ENCODE data around the gene RNF130. TPM values are rescaled to one million over a fixed set of nuclear protein-coding genes. Genes with fewer than 3 reads are reported as not detected.

The RNF130 gene
- total RNA-seq, 1 experiment from 2014 or later = 31.8 TPM

- DNase-seq (ENCODE audit: unreplicated experiment) = no peak
- ChIA-PET POLR2A (interaction anchor here (1.3 kb wide), 1 partner anchor 9 kb away, joined by 4 read pairs; no protein-coding TSS in a partner anchor), CTCF (interaction anchor here (0.6 kb wide), 1 partner anchor 407 kb away, joined by 3 read pairs; no protein-coding TSS in a partner anchor)
- Mint-ChIP-seq H3K4me1 (ENCODE audit: insufficient read depth, unreplicated experiment) (peaks cover 9% of the 10 kb centered on the region), H3K4me3 (ENCODE audit: unreplicated experiment) (no peak overlapping the region), H3K27me3 (ENCODE audit: insufficient read depth, unreplicated experiment) (no peaks in the 10 kb centered on the region), H3K36me3 (ENCODE audit: insufficient read depth, unreplicated experiment) (no peaks in the 10 kb centered on the region), H3K27ac (ENCODE audit: low read depth, unreplicated experiment) (no peak overlapping the region), H3K9me3 (ENCODE audit: unreplicated experiment) (no peaks in the 10 kb centered on the region)
- intact Hi-C loops (cut with micrococcal nuclease) = no loop called here
- BruUV-seq (replicated peaks) = no TSS peak
- no peak for TF ChIP-seq CTCF (IDR thresholded peaks at IDR 0.05; ENCODE audit: unreplicated experiment)
These were observed 12.2 kb downstream of the RNF130 start for GRCh38 chr5:180059326-180059725.

GRCh38 chr5:180056153-180056552, 15.4 kb downstream of the RNF130 start:
- CTCF ChIA-PET = no interaction called here

GRCh38 chr5:180054226-180054625, 17.3 kb downstream of the RNF130 start:
- POLR2A ChIA-PET = interaction anchor here (0.6 kb wide), 1 partner anchor 431 kb away, joined by 4 read pairs; no protein-coding TSS in a partner anchor

More at GRCh38 chr5:180056153-180056552, 15.4 kb downstream of the RNF130 start:
- Mint-ChIP-seq H3K4me1 (ENCODE audit: insufficient read depth, unreplicated experiment) (peaks cover 9% of the 10 kb centered on the region), H3K36me3 (ENCODE audit: insufficient read depth, unreplicated experiment) (no peaks in the 10 kb centered on the region), H3K4me3 (ENCODE audit: unreplicated experiment) (no peak overlapping the region), H3K9me3 (ENCODE audit: unreplicated experiment) (no peaks in the 10 kb centered on the region), H3K27me3 (ENCODE audit: insufficient read depth, unreplicated experiment) (no peaks in the 10 kb centered on the region), H3K27ac (ENCODE audit: low read depth, unreplicated experiment) (no peak overlapping the region)
- intact Hi-C loops (cut with micrococcal nuclease) = no loop called here
- no peak for DNase-seq (ENCODE audit: unreplicated experiment)
- no TSS peak for BruUV-seq (replicated peaks)
- no peak for TF ChIP-seq CTCF (IDR thresholded peaks at IDR 0.05; ENCODE audit: unreplicated experiment)
- POLR2A ChIA-PET = interaction anchor here (0.9 kb wide), 1 partner anchor 15 kb away, joined by 4 read pairs; no protein-coding TSS in a partner anchor

GRCh38 chr5:180053061-180053602, 18.4 kb downstream of the RNF130 start:
- TF ChIP-seq CTCF (IDR thresholded peaks at IDR 0.05; ENCODE audit: unreplicated experiment) = no peak
- ChIA-PET CTCF (interaction anchor here (0.5 to 1.2 kb wide), 3 partner anchors 91 to 147 kb away, joined by 3 to 4 read pairs (median 4); no protein-coding TSS in a partner anchor), POLR2A (interaction anchor here (0.8 kb wide), 1 partner anchor 18 kb away, joined by 3 read pairs; no protein-coding TSS in a partner anchor)
- Mint-ChIP-seq H3K9me3 (ENCODE audit: unreplicated experiment) (no peaks in the 10 kb centered on the region), H3K4me3 (ENCODE audit: unreplicated experiment) (no peak overlapping the region), H3K27ac (ENCODE audit: low read depth, unreplicated experiment) (no peak overlapping the region), H3K36me3 (ENCODE audit: insufficient read depth, unreplicated experiment) (no peaks in the 10 kb centered on the region), H3K4me1 (ENCODE audit: insufficient read depth, unreplicated experiment) (peaks cover 9% of the 10 kb centered on the region), H3K27me3 (ENCODE audit: insufficient read depth, unreplicated experiment) (no peaks in the 10 kb centered on the region)
- no TSS peak for BruUV-seq (replicated peaks)
- DNase-seq (ENCODE audit: unreplicated experiment) = no peak
- intact Hi-C loops (cut with micrococcal nuclease) = no loop called here

More at GRCh38 chr5:180054226-180054625, 17.3 kb downstream of the RNF130 start:
- no TSS peak for BruUV-seq (replicated peaks)
- no peaks in the 10 kb centered on the region for H3K27me3 Mint-ChIP-seq (ENCODE audit: insufficient read depth, unreplicated experiment)
- no peaks in the 10 kb centered on the region for H3K36me3 Mint-ChIP-seq (ENCODE audit: insufficient read depth, unreplicated experiment)
- TF ChIP-seq CTCF (IDR thresholded peaks at IDR 0.05; ENCODE audit: unreplicated experiment) = no peak
- no peak overlapping the region for H3K27ac Mint-ChIP-seq (ENCODE audit: low read depth, unreplicated experiment)
- DNase-seq (ENCODE audit: unreplicated experiment) = no peak
- CTCF ChIA-PET = interaction anchor here (0.6 kb wide), 1 partner anchor 411 kb away, joined by 4 read pairs; no protein-coding TSS in a partner anchor
- H3K4me3 Mint-ChIP-seq (ENCODE audit: unreplicated experiment) = no peak overlapping the region
- intact Hi-C loops (cut with micrococcal nuclease) = no loop called here
- peaks cover 9% of the 10 kb centered on the region for H3K4me1 Mint-ChIP-seq (ENCODE audit: insufficient read depth, unreplicated experiment)
- no peaks in the 10 kb centered on the region for H3K9me3 Mint-ChIP-seq (ENCODE audit: unreplicated experiment)

All from MCF 10A (cell line).